Neuronal stem cell (in vitro differentiated cells): ENCODE measurements around the gene GARIN5A.

ENCODE experiments used
- DNase-seq: peaks from one replicate; pipeline ENCODE4 v3.0.0-alpha.2; 2013; ENCODE audit warnings: low spot score
- H2AFZ ChIP-seq: one replicate; pipeline ENCODE4 v1.6.1; 2013; ENCODE audit warnings: mild to moderate bottlenecking, low read length, inconsistent platforms
- H2AK5ac ChIP-seq: 2 replicates; pipeline ENCODE4 v1.6.1; 2013; ENCODE audit warnings: low read depth, mild to moderate bottlenecking, inconsistent platforms, low read length, moderate library complexity, mixed read lengths
- H2BK120ac ChIP-seq: 2 replicates; pipeline ENCODE4 v1.6.1; 2013; ENCODE audit warnings: low read depth, mild to moderate bottlenecking, inconsistent platforms, low read length, moderate library complexity, mixed read lengths
- H2BK12ac ChIP-seq: one replicate; pipeline ENCODE4 v1.6.1; 2013; ENCODE audit warnings: low read length, inconsistent platforms
- H2BK15ac ChIP-seq: 2 replicates; pipeline ENCODE4 v1.6.1; 2013; ENCODE audit warnings: mild to moderate bottlenecking, low read length, inconsistent platforms, mixed read lengths
- H2BK5ac ChIP-seq: one replicate; pipeline ENCODE4 v1.6.1; 2013; ENCODE audit warnings: inconsistent platforms, mild to moderate bottlenecking, low read length, moderate library complexity
- H3K14ac ChIP-seq: one replicate; pipeline ENCODE4 v1.6.1; 2013; ENCODE audit warnings: low read length, inconsistent platforms
- H3K18ac ChIP-seq: 2 replicates; pipeline ENCODE4 v1.6.1; 2013; ENCODE audit warnings: low read length, inconsistent platforms
- H3K23ac ChIP-seq: 2 replicates; pipeline ENCODE4 v1.6.1; 2013; ENCODE audit warnings: low read depth, mild to moderate bottlenecking, mixed read lengths, low read length, inconsistent platforms; ENCODE audit not compliant: poor library complexity
- H3K27ac ChIP-seq: replicated peaks from 3 replicates; pipeline ENCODE4 v1.5.1; 2013; ENCODE audit warnings: low read length, inconsistent platforms
- H3K27me3 ChIP-seq, 3 experiments: 2 replicates each; pipeline ENCODE4 v1.6.1; 2013; ENCODE audit warnings: low read length in 3 of 3, mild to moderate bottlenecking in 2 of 3, inconsistent platforms in 1 of 3, low read depth in 1 of 3, mixed read lengths in 1 of 3, moderate library complexity in 1 of 3; ENCODE audit not compliant: control insufficient read depth in 3 of 3, insufficient read depth in 3 of 3
- H3K36me3 ChIP-seq, 2 donors: replicated peaks in 1 of 2; 2 replicates each; pipeline ENCODE4 v1.6.1; 2013; ENCODE audit warnings: low read length in 2 of 2; ENCODE audit not compliant: control insufficient read depth in 2 of 2, insufficient read depth in 2 of 2
- H3K4ac ChIP-seq: 2 replicates; pipeline ENCODE4 v1.6.1; 2013; ENCODE audit warnings: inconsistent platforms, mild to moderate bottlenecking, low read length, moderate library complexity
- H3K4me1 ChIP-seq, 2 donors: 1 replicate in 1 of 2; 2 replicates in 1 of 2; pipeline ENCODE4 v1.6.1; 2013; ENCODE audit warnings: low read length in 2 of 2, low read depth in 1 of 2; ENCODE audit not compliant: control insufficient read depth in 2 of 2, insufficient read depth in 1 of 2
- H3K4me2 ChIP-seq: one replicate; pipeline ENCODE4 v1.6.1; 2013; ENCODE audit warnings: mild to moderate bottlenecking, low read length, inconsistent platforms; ENCODE audit not compliant: insufficient read depth, poor library complexity, severe bottlenecking
- H3K4me3 ChIP-seq, 2 donors: 2 replicates each; pipeline ENCODE4 v1.5.1; 2013; ENCODE audit warnings: low read length in 2 of 2, mild to moderate bottlenecking in 2 of 2, inconsistent platforms in 1 of 2, moderate library complexity in 1 of 2
- H3K79me1 ChIP-seq: one replicate; pipeline ENCODE4 v1.6.1; 2013; ENCODE audit warnings: low read depth, mild to moderate bottlenecking, inconsistent platforms, low read length, moderate library complexity
- H3K9ac ChIP-seq: one replicate; pipeline ENCODE4 v1.6.1; 2013; ENCODE audit warnings: mild to moderate bottlenecking, low read depth, low read length, inconsistent platforms; ENCODE audit not compliant: poor library complexity
- H3K9me3 ChIP-seq, 2 donors: replicated peaks in 1 of 2; 2 replicates each; pipeline versions ENCODE3 to v1.6.1; 2013; ENCODE audit warnings: low read length in 2 of 2, mild to moderate bottlenecking in 2 of 2, inconsistent platforms in 1 of 2, low read depth in 1 of 2, mixed read lengths in 1 of 2, moderate library complexity in 1 of 2; ENCODE audit not compliant: control insufficient read depth in 2 of 2, insufficient read depth in 1 of 2
- H4K8ac ChIP-seq: one replicate; pipeline ENCODE4 v1.6.1; 2013; ENCODE audit warnings: low read depth, mild to moderate bottlenecking, inconsistent platforms, low read length, moderate library complexity
- H4K91ac ChIP-seq: one replicate; pipeline ENCODE4 v1.6.1; 2013; ENCODE audit warnings: low read length, low read depth, mild to moderate bottlenecking, inconsistent platforms; ENCODE audit not compliant: poor library complexity
- WGBS, 2 donors: extraction: QIAGEN DNeasy Blood & Tissue Kit; methylation state at CpG; one replicate each; pipeline ENCODE4 v1.1.7; 2013; ENCODE audit warnings: missing lambda C conversion rate in 2 of 2, mixed read lengths in 1 of 2; ENCODE audit not compliant: insufficient read length in 2 of 2, insufficient replicate concordance in 1 of 2; ENCODE audit errors: extremely low coverage in 2 of 2; 5-methylcytosine and 5-hydroxymethylcytosine counted together

GARIN5A gene

DNA sequence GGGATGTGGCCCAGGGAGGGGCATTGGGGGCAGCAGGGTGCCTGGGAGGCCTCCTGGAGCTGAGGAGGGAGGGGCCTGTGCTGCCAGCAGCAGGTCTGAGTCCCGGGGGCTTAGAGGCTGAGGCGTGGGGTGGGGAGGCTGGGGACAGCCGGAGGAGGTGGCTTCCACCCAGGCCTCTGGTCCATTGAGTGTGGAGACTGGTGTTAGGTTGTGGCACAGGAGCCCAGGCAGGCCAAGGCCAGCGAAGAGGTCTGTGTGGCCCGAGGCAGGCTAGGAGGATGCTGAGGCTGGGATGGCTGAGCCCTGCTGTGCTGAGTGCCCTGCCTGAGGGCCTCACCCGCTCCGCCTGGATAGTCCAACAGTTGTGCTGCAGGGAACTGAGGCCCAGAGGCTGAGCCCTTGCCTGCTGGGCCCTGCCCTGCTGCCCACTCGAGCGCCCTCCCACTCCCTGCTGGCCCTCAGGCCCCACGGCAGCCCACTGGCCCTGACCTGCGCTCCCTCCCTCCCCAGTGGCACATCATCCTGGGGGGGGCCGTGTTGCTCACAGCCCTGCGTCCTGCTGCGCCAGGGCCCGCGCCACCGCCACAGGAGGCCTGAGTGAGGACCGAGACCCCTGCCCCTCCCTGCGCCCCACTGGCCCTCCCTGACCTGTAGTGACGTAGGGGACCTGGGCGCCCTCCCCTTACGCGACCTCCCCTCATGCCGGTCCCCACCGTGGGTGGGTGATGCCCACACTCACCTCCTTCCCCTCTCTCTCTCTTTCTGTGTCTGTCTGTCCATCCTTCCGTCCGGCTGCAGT, 4.9 kb upstream of the GARIN5A start:
- no peak overlapping the region for H3K23ac ChIP-seq

DNA sequence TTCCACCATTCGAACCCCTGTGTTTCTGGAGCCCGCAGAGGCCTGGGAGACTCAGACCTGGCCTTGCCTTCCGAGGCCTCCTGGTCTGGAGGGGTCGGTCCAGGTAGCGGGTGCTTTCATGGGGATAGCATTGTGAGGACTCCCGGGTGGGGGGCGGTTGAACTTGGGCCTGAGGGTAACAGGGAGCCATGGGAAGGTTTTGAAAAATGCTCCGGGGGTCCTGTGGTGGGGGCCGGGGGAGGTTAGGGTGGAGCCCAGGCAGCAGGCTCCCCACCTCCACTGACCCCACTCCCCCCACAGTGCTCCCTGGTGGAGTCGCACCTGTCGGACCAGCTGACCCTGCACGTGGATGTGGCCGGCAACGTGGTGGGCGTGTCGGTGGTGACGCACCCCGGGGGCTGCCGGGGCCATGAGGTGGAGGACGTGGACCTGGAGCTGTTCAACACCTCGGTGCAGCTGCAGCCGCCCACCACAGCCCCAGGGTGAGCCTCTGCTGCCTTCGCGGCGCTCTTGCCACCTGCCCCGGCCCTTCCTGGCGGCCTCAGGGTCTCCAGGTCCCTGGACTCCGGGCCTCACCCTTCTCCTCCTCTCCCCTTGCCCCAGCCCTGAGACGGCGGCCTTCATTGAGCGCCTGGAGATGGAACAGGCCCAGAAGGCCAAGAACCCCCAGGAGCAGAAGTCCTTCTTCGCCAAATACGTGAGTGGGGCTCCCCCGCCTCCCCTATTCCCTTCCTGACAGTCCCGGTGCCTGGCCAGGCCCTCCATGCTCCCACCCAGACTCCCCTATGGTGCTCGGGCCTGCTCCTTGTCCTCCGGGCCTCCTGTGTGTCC, 3.8 kb upstream of the GARIN5A start:
- no CpG with 5 or more reads among the region's 37 CpGs for WGBS, 2 donors
- Histone ChIP-seq H3K27ac (no peak overlapping the region), H3K36me3 (peaks cover 18 to 36% of the 10 kb centered on the region in 2 donors), H3K9ac (no peak overlapping the region), H3K4me3 (no peak overlapping the region), H3K18ac (peak overlapping the region; percentile 49), H2BK15ac (no peak overlapping the region), H2AFZ (no peak overlapping the region), H2BK5ac (peak overlapping the region; percentile 45), H3K79me1 (peaks cover 5% of the 10 kb centered on the region), H3K4ac (no peak overlapping the region), H3K9me3 (peaks cover 8 to 35% of the 10 kb centered on the region in 2 donors), H3K27me3 (peaks cover 0 to 13% (median 0%) of the 10 kb centered on the region in 3 experiments), H3K14ac (no peak overlapping the region), H2BK120ac (no peak overlapping the region), H4K91ac (no peak overlapping the region), H2AK5ac (no peak overlapping the region), H2BK12ac (no peak overlapping the region), H3K4me1 (no peaks in the 10 kb centered on the region), H4K8ac (no peak overlapping the region), H3K4me2 (no peak overlapping the region), H3K23ac (no peak overlapping the region)
- no peak for DNase-seq

More for the DNA sequence above, 4.9 kb upstream of the GARIN5A start:
- Histone ChIP-seq H3K9me3 (peaks cover 14 to 39% of the 10 kb centered on the region in 2 donors), H3K4me1 (no peaks in the 10 kb centered on the region), H3K27me3 (peaks cover 0 to 3% (median 0%) of the 10 kb centered on the region in 3 experiments), H2BK12ac (no peak overlapping the region), H2BK120ac (no peak overlapping the region), H3K4ac (no peak overlapping the region), H4K8ac (peak overlapping the region; percentile 57), H2AFZ (no peak overlapping the region), H2AK5ac (no peak overlapping the region), H3K18ac (no peak overlapping the region), H3K4me3 (no peak overlapping the region), H3K9ac (no peak overlapping the region), H4K91ac (no peak overlapping the region), H3K27ac (no peak overlapping the region), H2BK5ac (peak overlapping the region; percentile 45), H2BK15ac (no peak overlapping the region), H3K79me1 (peaks cover 5% of the 10 kb centered on the region), H3K4me2 (no peak overlapping the region), H3K14ac (no peak overlapping the region), H3K36me3 (peaks cover 18 to 39% of the 10 kb centered on the region in 2 donors)
- DNase-seq: no peak
- WGBS, 2 donors: no CpG with 5 or more reads among the region's 27 CpGs

DNA sequence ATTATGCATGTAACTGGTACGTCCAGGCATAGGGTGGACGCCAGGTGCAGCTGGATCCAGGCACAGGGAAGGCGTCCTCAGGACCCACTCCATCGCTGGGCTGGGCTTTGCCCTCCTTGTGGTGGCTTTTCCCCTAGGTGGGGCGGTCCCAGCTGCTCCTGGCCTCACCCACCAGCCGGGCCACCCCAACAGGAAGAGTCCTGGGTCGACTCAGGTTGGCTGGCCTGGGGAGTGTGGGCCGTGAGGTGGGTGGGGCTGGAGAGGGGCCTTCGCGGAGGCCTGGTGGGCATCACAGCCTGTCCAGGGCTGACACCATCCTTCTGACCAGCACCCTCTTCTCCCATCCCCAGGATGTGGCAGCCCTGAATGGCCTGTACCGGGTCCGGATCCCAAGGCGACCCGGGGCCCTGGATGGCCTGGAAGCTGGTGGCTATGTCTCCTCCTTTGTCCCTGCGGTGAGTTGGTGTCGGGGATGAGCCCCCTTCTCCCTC, 3.2 kb upstream of the GARIN5A start:
- peaks cover 18 to 36% of the 10 kb centered on the region in 2 donors for H3K36me3 ChIP-seq
- H4K91ac ChIP-seq: no peak overlapping the region
- DNase-seq: no peak

More for the DNA sequence above, 3.2 kb upstream of the GARIN5A start:
- Histone ChIP-seq H3K14ac (no peak overlapping the region), H3K27ac (no peak overlapping the region), H3K4ac (no peak overlapping the region), H3K79me1 (peaks cover 5% of the 10 kb centered on the region), H2AFZ (no peak overlapping the region), H3K4me2 (no peak overlapping the region), H3K4me1 (no peaks in the 10 kb centered on the region), H2BK5ac (no peak overlapping the region), H2BK120ac (no peak overlapping the region), H4K8ac (no peak overlapping the region), H2AK5ac (no peak overlapping the region), H3K4me3 (no peak overlapping the region), H3K18ac (no peak overlapping the region), H3K9ac (no peak overlapping the region), H3K23ac (no peak overlapping the region), H2BK15ac (no peak overlapping the region), H2BK12ac (no peak overlapping the region), H3K9me3 (peaks cover 5 to 31% of the 10 kb centered on the region in 2 donors), H3K27me3 (peaks cover 0 to 15% (median 0%) of the 10 kb centered on the region in 3 experiments)
- no CpG with 5 or more reads among the region's 16 CpGs for WGBS, 2 donors
